Gastroesophageal sphincter (tissue), 3 donors: Measurements from ENCODE around the gene DROSHA.

Experiments
- CTCF ChIP-seq, 4 experiments: fragments of 200-600 bp in 2 of 4; fragments of 450-650 bp in 2 of 4; sonication (generic) in 1 of 4; IDR thresholded peaks; one replicate each; pipeline ENCODE4 v1.5.1; 2017 to 2019; ENCODE audit warnings: antibody characterized with exemption in 4 of 4, mild to moderate bottlenecking in 2 of 4, moderate library complexity in 2 of 4
- EP300 ChIP-seq: sonication (generic); formaldehyde crosslinking; IDR thresholded peaks from one replicate; pipeline ENCODE4 v1.6.1; 2017; ENCODE audit warnings: antibody characterized with exemption, mild to moderate bottlenecking
- POLR2A ChIP-seq, 2 donors: fragments of 450-650 bp; IDR thresholded peaks; one replicate each; pipeline ENCODE4 v1.6.1; 2017; ENCODE audit warnings: antibody characterized with exemption in 2 of 2, mild to moderate bottlenecking in 2 of 2, moderate library complexity in 1 of 2
- POLR2AphosphoS5 ChIP-seq: sonication (generic); formaldehyde crosslinking; IDR thresholded peaks from one replicate; pipeline ENCODE4 v1.6.1; 2017; ENCODE audit warnings: antibody characterized with exemption

DNA sequence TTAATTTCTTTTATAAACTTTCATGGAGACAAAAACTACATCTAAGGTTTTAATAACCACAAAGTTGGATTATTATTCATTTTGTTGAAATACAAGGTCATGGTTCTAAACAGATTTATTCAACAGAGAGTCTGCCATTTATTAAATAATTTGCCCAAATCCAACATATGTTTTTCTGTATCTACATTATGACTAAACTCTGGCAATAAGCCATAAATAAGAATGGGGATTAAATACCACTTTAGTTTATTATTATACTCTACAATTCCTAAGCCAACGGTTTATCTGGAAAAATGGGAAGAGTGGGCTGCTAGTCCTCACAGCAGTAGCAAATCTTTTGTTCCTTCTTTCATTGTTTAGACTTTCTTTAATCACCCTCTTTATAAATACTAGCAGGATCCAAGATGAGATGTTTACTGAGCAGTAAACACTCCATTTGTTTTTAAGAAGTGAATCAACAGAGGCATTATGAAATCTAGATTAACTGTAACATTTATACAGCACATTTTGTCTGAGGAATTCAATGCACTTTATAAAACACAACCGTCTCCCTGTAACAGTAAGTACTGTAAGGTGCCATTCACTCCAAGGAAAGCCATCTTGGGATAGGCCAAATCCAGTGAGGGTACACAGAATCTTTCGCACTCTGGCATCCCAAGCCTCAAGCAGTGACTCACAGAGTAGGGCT, 89.7 kb downstream of the DROSHA start:
- TF ChIP-seq CTCF (IDR thresholded peaks at IDR 0.05) (no peak), POLR2A (IDR thresholded peaks at IDR 0.05) (no peak), EP300 (no peak), POLR2AphosphoS5 (no peak)
